GM12878 (cell line): ENCODE measurements around the gene WDR64. TPM values are rescaled to one million over a fixed set of nuclear protein-coding genes. Genes with fewer than 3 reads are reported as not detected.

ENCODE experiments used
- ATAC-seq: fragments of 200-7000 bp; cut with Tn5 transposase; 3 replicates; pipeline ENCODE4 v1.9.1; 2020; ENCODE audit warnings: mild to moderate bottlenecking, moderate library complexity
- BruUV-seq: library from RNA; stranded (reverse); fragments of 400-500 nt; replicated peaks from 2 replicates; lab custom pipeline; 2021; lab: Mats Ljungman, UMichigan
- CTCF ChIA-PET: fragments of 300-600 bp; sonication (Branson Sonifier 250); formaldehyde crosslinking; extraction: SDS; loops from one replicate; lab custom pipeline; 2021; ENCODE audit warnings: inconsistent platforms; lab: Yijun Ruan, JAX
- POLR2A ChIA-PET: fragments of 350-600 bp; formaldehyde crosslinking; extraction: SDS; loops from one replicate; lab custom pipeline; 2021; ENCODE audit warnings: inconsistent platforms; lab: Charles Lee
- RAD21 ChIA-PET: fragments of 300-600 bp; sonication (Branson Sonifier 250); formaldehyde crosslinking; loops from one replicate; lab custom pipeline; 2023; ENCODE audit warnings: antibody characterized with exemption; ENCODE audit not compliant: unreplicated experiment; lab: Charles Lee
- SMC1A ChIA-PET: fragments of 300-600 bp; sonication (Branson Sonifier 250); formaldehyde crosslinking; loops from one replicate; lab custom pipeline; 2023; ENCODE audit not compliant: unreplicated experiment, uncharacterized antibody; lab: Charles Lee
- DNase-seq: peaks from one replicate; pipeline ENCODE4 v3.0.0-alpha.2; 2011; ENCODE audit warnings: low read depth, low spot score
- FAIRE-seq: peaks from 3 replicates; lab custom pipeline; 2011; peaks lifted over from hg19 to GRCh38; lab: Jason Lieb, UNC
- H2AFZ ChIP-seq: 2 replicates; pipeline ENCODE4 v1.6.0; 2011; ENCODE audit warnings: low read depth, low read length, control low read depth; ENCODE audit not compliant: control insufficient read depth
- H3K27ac ChIP-seq: 2 replicates; pipeline ENCODE4 v1.5.1; 2011; ENCODE audit warnings: control low read depth; ENCODE audit not compliant: control insufficient read depth, insufficient read depth
- H3K27me3 ChIP-seq, 2 experiments: replicated peaks in 1 of 2; 2 replicates each; pipeline versions ENCODE4 v1.6.0 to v1.6.1; 2011; ENCODE audit warnings: low read length in 1 of 2; ENCODE audit not compliant: control insufficient read depth in 2 of 2, insufficient read depth in 2 of 2
- H3K36me3 ChIP-seq, 2 experiments: 2 replicates each; pipeline ENCODE4 v1.5.1; 2011; ENCODE audit warnings: low read length in 1 of 2; ENCODE audit not compliant: control insufficient read depth in 2 of 2, insufficient read depth in 2 of 2
- H3K4me1 ChIP-seq: 2 replicates; pipeline ENCODE4 v1.6.1; 2011; ENCODE audit warnings: mild to moderate bottlenecking, low read length, moderate library complexity, mixed read lengths; ENCODE audit not compliant: control insufficient read depth, insufficient read depth
- H3K4me2 ChIP-seq: 2 replicates; pipeline ENCODE4 v1.6.0; 2011; ENCODE audit warnings: control low read depth; ENCODE audit not compliant: control insufficient read depth, insufficient read depth
- H3K4me3 ChIP-seq: fragments of 200-600 bp; sonication (generic); 2 replicates; pipeline ENCODE4 v1.5.1; 2016
- H3K79me2 ChIP-seq: 2 replicates; pipeline ENCODE4 v1.6.0; 2011; ENCODE audit warnings: low read length; ENCODE audit not compliant: control insufficient read depth, insufficient read depth
- H3K9ac ChIP-seq: 2 replicates; pipeline ENCODE4 v1.8.0; 2011; ENCODE audit warnings: low read length, control low read depth, mixed read lengths; ENCODE audit not compliant: control insufficient read depth, insufficient read depth
- H3K9me3 ChIP-seq: replicated peaks from 3 replicates; pipeline ENCODE4 v1.5.1; 2011; ENCODE audit warnings: mild to moderate bottlenecking, low read length; ENCODE audit not compliant: control insufficient read depth, insufficient read depth
- H4K20me1 ChIP-seq: 2 replicates; pipeline ENCODE4 v1.6.0; 2011; ENCODE audit not compliant: control insufficient read depth, insufficient read depth
- HCFC1 ChIP-seq: fragments of 150-350 bp; IDR thresholded peaks from 2 replicates; pipeline ENCODE4 v1.6.1; 2014; ENCODE audit warnings: low read length
- HDGF ChIP-seq: fragments of 450-650 bp; IDR thresholded peaks from 2 replicates; pipeline ENCODE4 v1.6.1; 2016; ENCODE audit warnings: antibody characterized with exemption
- POU2F2 ChIP-seq: IDR thresholded peaks from 3 replicates; pipeline ENCODE4 v1.6.1; 2011; ENCODE audit warnings: low read depth, mild to moderate bottlenecking, low read length, borderline replicate concordance
- RELA ChIP-seq: fragments of 450-650 bp; IDR thresholded peaks from 2 replicates; pipeline ENCODE4 v1.8.0; 2014; ENCODE audit warnings: borderline replicate concordance; ENCODE audit not compliant: partially characterized antibody
- ZNF384 ChIP-seq: IDR thresholded peaks from 2 replicates; pipeline ENCODE4 v1.6.1; 2012; ENCODE audit warnings: low read depth, mild to moderate bottlenecking, low read length, improper control_type of control experiment, borderline replicate concordance
- ZZZ3 ChIP-seq: IDR thresholded peaks from 2 replicates; pipeline ENCODE4 v1.6.1; 2011; ENCODE audit warnings: low read depth; ENCODE audit not compliant: control insufficient read depth, insufficient read length
- WGBS: methylation state at CpG from one replicate; pipeline ENCODE4 v1.1.6; 2016; ENCODE audit warnings: low lambda C conversion rate; ENCODE audit not compliant: insufficient replicate concordance, insufficient coverage; ENCODE audit errors: missing lambda C conversion rate; 5-methylcytosine and 5-hydroxymethylcytosine counted together
- in situ Hi-C: fragments of 300-500 bp; cut with MboI; formaldehyde crosslinking; loops from 9 replicates; pipeline ENCODE4 v1.14.3; 2018; ENCODE audit warnings: mixed read lengths
- intact Hi-C: fragments of 100-400 bp; cut with micrococcal nuclease; formaldehyde crosslinking; loops from one replicate; pipeline ENCODE4 v1.14.2; 2022; ENCODE audit not compliant: unreplicated experiment
- polyA plus RNA-seq, 11 experiments: library from polyadenylated mRNA; depleted of rRNA in 4 of 11; unstranded in 6 of 11; stranded (reverse) in 5 of 11; fragments of >200 nt; fragmentation: Nextera tagmentation in 4 of 11; fragmentation: Illumina TruSeq in 1 of 11; extraction: Ambion mirVana in 4 of 11; extraction: Trizol in 1 of 11; gene quantifications; 1 replicate in 1 of 11; 2 replicates in 10 of 11; pipeline versions ENCODE4 v1.2.1 to v1.2.3, GENCODE V29; 2011 to 2016; ENCODE audit warnings: inconsistent platforms in 2 of 11, missing spikeins in 2 of 11, low read depth in 1 of 11
- total RNA-seq, 4 experiments: library from RNA; depleted of rRNA in 3 of 4; stranded (reverse); fragments of >200 nt in 3 of 4; fragmentation: Illumina TruSeq in 1 of 4; extraction: Trizol in 1 of 4; gene quantifications; 2 replicates each; pipeline versions ENCODE4 v1.2.1 to v1.2.3, GENCODE V29; 2013 to 2021
- TF ChIP-seq, protein P1 (sequence below): fragments of 450-650 bp; IDR thresholded peaks from 2 replicates; pipeline ENCODE4 v1.6.1; 2018; ENCODE audit warnings: borderline replicate concordance, mild to moderate bottlenecking; ENCODE audit not compliant: partially characterized antibody
- TF ChIP-seq, protein P2 (sequence below): fragments of 450-650 bp; IDR thresholded peaks from 2 replicates; pipeline ENCODE4 v1.6.1; 2014; ENCODE audit warnings: mild to moderate bottlenecking
- TF ChIP-seq, protein P3 (sequence below): fragments of 450-650 bp; IDR thresholded peaks from 2 replicates; pipeline ENCODE4 v1.6.1; 2016; ENCODE audit warnings: mild to moderate bottlenecking
- TF ChIP-seq, protein P4 (sequence below): fragments of 450-650 bp; IDR thresholded peaks from 2 replicates; pipeline ENCODE4 v1.6.1; 2016; ENCODE audit warnings: mild to moderate bottlenecking
- TF ChIP-seq, protein P5 (sequence below): IDR thresholded peaks from 2 replicates; pipeline ENCODE4 v1.6.1; 2012; ENCODE audit warnings: mild to moderate bottlenecking, low read depth, low read length

The WDR64 gene
- total and polyA plus RNA-seq, 10 of the 15 experiments (the other 5 are each of a cell fraction or from before 2014, with no cell fraction given), result 0.01 TPM; not detected in 9

DNA sequence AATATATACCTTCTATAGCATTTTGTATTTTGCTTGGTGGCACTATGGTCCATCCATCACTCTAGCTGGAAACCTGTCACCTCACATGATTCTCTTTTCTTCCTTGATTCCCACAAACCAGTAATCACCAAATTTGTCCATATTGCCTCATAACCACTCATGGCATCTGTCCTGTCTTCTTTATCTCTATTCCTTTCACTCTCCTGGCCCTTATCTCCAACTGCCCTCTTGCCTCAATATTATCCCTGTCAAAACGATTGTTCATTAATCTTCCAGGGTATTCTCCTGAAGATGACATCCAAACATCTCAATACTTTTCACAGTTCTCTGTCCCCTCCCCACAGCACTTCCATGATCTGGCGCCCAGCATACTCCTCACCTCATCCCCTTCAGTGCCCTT is 46.1 kb downstream of the WDR64 start (continued):
- TF ChIP-seq, protein P1, sequence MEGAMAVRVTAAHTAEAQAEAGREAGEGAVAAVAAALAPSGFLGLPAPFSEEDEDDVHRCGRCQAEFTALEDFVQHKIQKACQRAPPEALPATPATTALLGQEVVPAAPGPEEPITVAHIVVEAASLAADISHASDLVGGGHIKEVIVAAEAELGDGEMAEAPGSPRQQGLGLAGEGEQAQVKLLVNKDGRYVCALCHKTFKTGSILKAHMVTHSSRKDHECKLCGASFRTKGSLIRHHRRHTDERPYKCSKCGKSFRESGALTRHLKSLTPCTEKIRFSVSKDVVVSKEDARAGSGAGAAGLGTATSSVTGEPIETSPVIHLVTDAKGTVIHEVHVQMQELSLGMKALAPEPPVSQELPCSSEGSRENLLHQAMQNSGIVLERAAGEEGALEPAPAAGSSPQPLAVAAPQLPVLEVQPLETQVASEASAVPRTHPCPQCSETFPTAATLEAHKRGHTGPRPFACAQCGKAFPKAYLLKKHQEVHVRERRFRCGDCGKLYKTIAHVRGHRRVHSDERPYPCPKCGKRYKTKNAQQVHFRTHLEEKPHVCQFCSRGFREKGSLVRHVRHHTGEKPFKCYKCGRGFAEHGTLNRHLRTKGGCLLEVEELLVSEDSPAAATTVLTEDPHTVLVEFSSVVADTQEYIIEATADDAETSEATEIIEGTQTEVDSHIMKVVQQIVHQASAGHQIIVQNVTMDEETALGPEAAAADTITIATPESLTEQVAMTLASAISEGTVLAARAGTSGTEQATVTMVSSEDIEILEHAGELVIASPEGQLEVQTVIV, result no peak
- TF ChIP-seq, protein P2, sequence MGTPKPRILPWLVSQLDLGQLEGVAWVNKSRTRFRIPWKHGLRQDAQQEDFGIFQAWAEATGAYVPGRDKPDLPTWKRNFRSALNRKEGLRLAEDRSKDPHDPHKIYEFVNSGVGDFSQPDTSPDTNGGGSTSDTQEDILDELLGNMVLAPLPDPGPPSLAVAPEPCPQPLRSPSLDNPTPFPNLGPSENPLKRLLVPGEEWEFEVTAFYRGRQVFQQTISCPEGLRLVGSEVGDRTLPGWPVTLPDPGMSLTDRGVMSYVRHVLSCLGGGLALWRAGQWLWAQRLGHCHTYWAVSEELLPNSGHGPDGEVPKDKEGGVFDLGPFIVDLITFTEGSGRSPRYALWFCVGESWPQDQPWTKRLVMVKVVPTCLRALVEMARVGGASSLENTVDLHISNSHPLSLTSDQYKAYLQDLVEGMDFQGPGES, result no peak
- TF ChIP-seq, protein P3, sequence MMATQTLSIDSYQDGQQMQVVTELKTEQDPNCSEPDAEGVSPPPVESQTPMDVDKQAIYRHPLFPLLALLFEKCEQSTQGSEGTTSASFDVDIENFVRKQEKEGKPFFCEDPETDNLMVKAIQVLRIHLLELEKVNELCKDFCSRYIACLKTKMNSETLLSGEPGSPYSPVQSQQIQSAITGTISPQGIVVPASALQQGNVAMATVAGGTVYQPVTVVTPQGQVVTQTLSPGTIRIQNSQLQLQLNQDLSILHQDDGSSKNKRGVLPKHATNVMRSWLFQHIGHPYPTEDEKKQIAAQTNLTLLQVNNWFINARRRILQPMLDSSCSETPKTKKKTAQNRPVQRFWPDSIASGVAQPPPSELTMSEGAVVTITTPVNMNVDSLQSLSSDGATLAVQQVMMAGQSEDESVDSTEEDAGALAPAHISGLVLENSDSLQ, result no peak
- TF ChIP-seq ZZZ3, result no peak
- no peak for TF ChIP-seq ZNF384

DNA sequence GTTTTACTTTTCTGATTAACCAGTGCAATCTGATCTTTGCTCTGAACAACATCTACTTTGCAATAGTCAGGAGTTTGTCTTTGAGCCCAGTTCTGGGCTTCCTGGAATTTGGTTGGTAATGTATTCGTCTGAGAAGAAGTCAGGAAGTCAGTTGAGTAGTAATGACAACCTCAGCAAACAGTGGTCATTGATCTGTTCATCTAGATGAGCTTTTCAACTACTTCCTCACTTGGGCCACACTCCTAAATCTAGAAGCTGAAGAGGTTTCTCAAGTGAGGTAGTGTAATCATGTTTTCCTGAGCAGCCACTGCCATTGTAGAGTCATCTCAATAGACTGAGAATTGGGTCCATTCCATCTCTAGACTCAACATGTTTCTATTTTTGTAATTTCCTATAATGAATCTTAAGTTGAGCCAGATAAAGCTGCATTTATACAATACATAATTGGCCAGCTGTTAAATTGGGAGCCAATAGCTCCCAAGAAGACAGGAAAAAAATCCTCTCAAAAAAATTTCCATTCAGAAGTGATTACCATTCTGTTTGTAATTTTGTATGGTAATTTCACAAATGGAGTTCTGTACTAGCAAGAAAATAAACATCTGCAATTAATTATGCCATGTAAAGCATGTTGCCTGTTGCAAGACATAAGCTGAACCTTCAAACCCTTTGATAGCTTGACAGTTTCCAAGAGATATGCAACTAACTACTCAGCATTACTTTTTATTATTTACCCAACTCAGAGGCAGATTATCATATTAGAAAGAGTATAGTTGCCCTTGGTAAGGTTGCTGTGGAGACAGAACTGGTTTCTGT is 49.6 kb downstream of the WDR64 start:
- no peak overlapping the region for H3K4me3 ChIP-seq
- in situ Hi-C loops, result no loop called here
- 7% methylated on average over 1 of the region's 1 CpG for WGBS
- ChIA-PET SMC1A (no interaction called here), CTCF (interaction anchor here (1.1 kb wide), 1 partner anchor 835 kb away, joined by 3 read pairs; no protein-coding TSS in a partner anchor), POLR2A (no interaction called here), RAD21 (no interaction called here)
- H3K27me3 ChIP-seq, result no peaks in the 10 kb centered on the region
- H3K79me2 ChIP-seq, result no peaks in the 10 kb centered on the region
- FAIRE-seq (no peak), ATAC-seq (no peak), DNase-seq (no peak)
- H4K20me1 ChIP-seq, result no peaks in the 10 kb centered on the region
- H3K9ac ChIP-seq, result no peak overlapping the region
- no peak overlapping the region for H3K4me2 ChIP-seq
- no peaks in the 10 kb centered on the region for H3K9me3 ChIP-seq
- BruUV-seq, result no TSS peak
- intact Hi-C loops, result no loop called here
- no peaks in the 10 kb centered on the region for H3K36me3 ChIP-seq
- no peaks in the 10 kb centered on the region for H3K4me1 ChIP-seq
- H2AFZ ChIP-seq, result no peak overlapping the region
- no peak overlapping the region for H3K27ac ChIP-seq
- TF ChIP-seq, protein P4, sequence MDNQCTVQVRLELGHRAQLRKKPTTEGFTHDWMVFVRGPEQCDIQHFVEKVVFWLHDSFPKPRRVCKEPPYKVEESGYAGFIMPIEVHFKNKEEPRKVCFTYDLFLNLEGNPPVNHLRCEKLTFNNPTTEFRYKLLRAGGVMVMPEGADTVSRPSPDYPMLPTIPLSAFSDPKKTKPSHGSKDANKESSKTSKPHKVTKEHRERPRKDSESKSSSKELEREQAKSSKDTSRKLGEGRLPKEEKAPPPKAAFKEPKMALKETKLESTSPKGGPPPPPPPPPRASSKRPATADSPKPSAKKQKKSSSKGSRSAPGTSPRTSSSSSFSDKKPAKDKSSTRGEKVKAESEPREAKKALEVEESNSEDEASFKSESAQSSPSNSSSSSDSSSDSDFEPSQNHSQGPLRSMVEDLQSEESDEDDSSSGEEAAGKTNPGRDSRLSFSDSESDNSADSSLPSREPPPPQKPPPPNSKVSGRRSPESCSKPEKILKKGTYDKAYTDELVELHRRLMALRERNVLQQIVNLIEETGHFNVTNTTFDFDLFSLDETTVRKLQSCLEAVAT, result no peak
- TF ChIP-seq HDGF (no peak), HCFC1 (no peak), POU2F2 (no peak), RELA (no peak)
- TF ChIP-seq, protein P5, sequence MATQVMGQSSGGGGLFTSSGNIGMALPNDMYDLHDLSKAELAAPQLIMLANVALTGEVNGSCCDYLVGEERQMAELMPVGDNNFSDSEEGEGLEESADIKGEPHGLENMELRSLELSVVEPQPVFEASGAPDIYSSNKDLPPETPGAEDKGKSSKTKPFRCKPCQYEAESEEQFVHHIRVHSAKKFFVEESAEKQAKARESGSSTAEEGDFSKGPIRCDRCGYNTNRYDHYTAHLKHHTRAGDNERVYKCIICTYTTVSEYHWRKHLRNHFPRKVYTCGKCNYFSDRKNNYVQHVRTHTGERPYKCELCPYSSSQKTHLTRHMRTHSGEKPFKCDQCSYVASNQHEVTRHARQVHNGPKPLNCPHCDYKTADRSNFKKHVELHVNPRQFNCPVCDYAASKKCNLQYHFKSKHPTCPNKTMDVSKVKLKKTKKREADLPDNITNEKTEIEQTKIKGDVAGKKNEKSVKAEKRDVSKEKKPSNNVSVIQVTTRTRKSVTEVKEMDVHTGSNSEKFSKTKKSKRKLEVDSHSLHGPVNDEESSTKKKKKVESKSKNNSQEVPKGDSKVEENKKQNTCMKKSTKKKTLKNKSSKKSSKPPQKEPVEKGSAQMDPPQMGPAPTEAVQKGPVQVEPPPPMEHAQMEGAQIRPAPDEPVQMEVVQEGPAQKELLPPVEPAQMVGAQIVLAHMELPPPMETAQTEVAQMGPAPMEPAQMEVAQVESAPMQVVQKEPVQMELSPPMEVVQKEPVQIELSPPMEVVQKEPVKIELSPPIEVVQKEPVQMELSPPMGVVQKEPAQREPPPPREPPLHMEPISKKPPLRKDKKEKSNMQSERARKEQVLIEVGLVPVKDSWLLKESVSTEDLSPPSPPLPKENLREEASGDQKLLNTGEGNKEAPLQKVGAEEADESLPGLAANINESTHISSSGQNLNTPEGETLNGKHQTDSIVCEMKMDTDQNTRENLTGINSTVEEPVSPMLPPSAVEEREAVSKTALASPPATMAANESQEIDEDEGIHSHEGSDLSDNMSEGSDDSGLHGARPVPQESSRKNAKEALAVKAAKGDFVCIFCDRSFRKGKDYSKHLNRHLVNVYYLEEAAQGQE, result no peak
